Testis (tissue), 2 donors: ENCODE data around the gene EPS15.

Experiments
- POLR2A ChIP-seq: fragments of 450-650 bp; IDR thresholded peaks from one replicate; pipeline ENCODE4 v1.6.1; 2017; ENCODE audit warnings: antibody characterized with exemption, mild to moderate bottlenecking, moderate library complexity
- TF ChIP-seq, protein P1 (sequence below), 3 experiments: fragments of 450-650 bp in 2 of 3; fragments of 200-600 bp in 1 of 3; sonication (generic) in 1 of 3; IDR thresholded peaks; one replicate each; pipeline ENCODE4 v1.5.1; 2016 to 2019; ENCODE audit warnings: antibody characterized with exemption in 3 of 3, mild to moderate bottlenecking in 2 of 3, moderate library complexity in 1 of 3

DNA sequence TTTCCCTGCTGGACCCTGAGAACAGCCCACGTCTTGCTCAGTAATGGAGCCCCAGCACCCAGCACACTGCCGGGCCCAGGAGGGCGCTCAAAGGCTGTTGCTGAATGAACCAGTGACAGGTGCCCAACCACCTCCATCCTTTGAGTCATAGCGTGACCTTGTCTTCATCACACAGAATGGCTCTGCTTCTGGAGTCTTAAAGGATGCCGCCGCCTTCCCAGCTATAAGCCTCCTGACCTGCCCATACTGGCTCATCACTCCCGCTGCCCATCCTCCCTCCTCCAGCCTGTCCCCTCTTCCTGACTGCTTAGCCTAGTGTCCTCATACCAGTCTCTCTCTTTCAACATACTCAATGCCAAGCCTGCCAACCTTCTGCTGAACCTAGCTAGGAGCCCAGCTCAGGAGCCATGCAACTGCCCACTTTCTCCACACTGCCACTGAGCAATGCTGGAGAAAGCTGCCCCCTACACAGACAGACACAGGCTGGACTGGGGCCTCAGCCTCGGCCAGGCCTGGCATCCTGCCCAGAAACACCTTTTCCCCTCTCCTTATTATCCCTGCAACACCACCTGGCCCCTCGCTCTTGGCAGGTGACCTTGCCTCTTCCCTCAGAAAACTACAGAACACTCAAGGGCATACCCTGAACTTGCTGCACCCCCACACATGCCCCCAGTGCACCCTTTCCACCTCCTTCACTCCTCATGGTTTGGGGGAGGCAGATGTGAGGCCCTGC is 202.8 kb downstream of the EPS15 start:
- TF ChIP-seq, protein P1, sequence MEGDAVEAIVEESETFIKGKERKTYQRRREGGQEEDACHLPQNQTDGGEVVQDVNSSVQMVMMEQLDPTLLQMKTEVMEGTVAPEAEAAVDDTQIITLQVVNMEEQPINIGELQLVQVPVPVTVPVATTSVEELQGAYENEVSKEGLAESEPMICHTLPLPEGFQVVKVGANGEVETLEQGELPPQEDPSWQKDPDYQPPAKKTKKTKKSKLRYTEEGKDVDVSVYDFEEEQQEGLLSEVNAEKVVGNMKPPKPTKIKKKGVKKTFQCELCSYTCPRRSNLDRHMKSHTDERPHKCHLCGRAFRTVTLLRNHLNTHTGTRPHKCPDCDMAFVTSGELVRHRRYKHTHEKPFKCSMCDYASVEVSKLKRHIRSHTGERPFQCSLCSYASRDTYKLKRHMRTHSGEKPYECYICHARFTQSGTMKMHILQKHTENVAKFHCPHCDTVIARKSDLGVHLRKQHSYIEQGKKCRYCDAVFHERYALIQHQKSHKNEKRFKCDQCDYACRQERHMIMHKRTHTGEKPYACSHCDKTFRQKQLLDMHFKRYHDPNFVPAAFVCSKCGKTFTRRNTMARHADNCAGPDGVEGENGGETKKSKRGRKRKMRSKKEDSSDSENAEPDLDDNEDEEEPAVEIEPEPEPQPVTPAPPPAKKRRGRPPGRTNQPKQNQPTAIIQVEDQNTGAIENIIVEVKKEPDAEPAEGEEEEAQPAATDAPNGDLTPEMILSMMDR (IDR thresholded peaks at IDR 0.05): no peak
- no peak for TF ChIP-seq POLR2A
